Central memory CD4-positive, alpha-beta T cell (primary cell): ENCODE results near the gene KRT6C.

Source experiments
- DNase-seq: peaks from one replicate; pipeline ENCODE4 v3.0.0; 2022

The KRT6C gene

GRCh38 chr12:52434081-52434733 lies 39.4 kb downstream of the KRT6C start, which contains the start of gene KRT75:
Gene KRT75 (minus strand): TSS chr12:52434371. CDS start chr12:52434304, 67 bp downstream.
- DNase-seq, result no peak

GRCh38 chr12:52433501-52434080 lies 40.0 kb downstream of the KRT6C start:
- DNase-seq, result no peak

- no peak for DNase-seq
Observed at GRCh38 chr12:52432559-52433207, 40.9 kb downstream of the KRT6C start.

GRCh38 chr12:52428121-52428520 lies 45.5 kb downstream of the KRT6C start:
- DNase-seq, result no peak

GRCh38 chr12:52427083-52427482 lies 46.5 kb downstream of the KRT6C start:
- DNase-seq, result no peak

GRCh38 chr12:52426034-52426433 lies 47.6 kb downstream of the KRT6C start:
- DNase-seq, result no peak

- no peak for DNase-seq
Observed at GRCh38 chr12:52425466-52425865, 48.1 kb downstream of the KRT6C start.

GRCh38 chr12:52423661-52424500 lies 49.7 kb downstream of the KRT6C start:
- DNase-seq, result no peak

- no peak for DNase-seq
Observed at GRCh38 chr12:52423035-52423434, 50.6 kb downstream of the KRT6C start.

GRCh38 chr12:52419656-52420055 lies 53.9 kb downstream of the KRT6C start:
- DNase-seq, result no peak

- no peak for DNase-seq
Observed at GRCh38 chr12:52418576-52419110, 55.0 kb downstream of the KRT6C start.
